ENCODE data around the gene SLC40A1. TPM values are rescaled to one million over a fixed set of nuclear protein-coding genes. Genes with fewer than 3 reads are reported as not detected.

Gene SLC40A1
- total RNA-seq, 1 experiment from 2014 or later = not detected

DNA sequence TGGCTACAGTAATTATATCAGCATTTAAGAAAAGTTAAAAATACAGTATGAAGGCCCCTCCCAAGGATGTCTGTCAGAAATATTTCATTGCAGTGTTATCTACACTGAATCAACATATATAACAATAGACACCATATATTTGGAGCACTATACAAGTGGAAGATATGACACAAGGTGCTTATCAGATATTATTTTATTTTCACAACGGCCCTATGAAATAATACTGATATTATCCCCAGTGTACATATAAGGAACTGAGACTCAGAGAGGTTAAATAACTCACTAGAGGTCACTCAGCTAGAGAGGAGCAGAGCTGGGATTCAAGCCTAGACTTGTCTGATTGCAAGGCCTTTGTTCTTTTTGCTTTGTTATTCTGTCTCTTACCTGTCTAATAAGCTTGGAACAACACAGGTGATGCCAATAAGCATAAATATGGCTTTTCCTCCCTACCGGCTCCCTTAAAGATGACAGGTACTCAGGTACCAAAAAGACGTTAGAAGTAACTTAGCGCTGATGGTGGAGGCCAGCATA, 4.7 kb upstream of the SLC40A1 start:
- peaks cover 8 to 13% of the 10 kb centered on the region in 2 experiments for H3K4me1 Mint-ChIP-seq
- H3K27me3 ChIP-seq (ENCODE audit: insufficient read depth, low read length) = peaks cover 35% of the 10 kb centered on the region
- no peaks in the 10 kb centered on the region for H3K4me1 ChIP-seq (ENCODE audit: insufficient read depth, low read length)
- no CpG with 5 or more reads among the region's 4 CpGs for WGBS (ENCODE audit: extremely low coverage, insufficient read length, low lambda C conversion rate)
- no peaks in the 10 kb centered on the region for H3K9me3 ChIP-seq (ENCODE audit: control insufficient read depth, low read depth, low read length)
- no peaks in the 10 kb centered on the region; a peak in 2 of 5 replicates for H3K9me3 Mint-ChIP-seq
- H3K79me2 ChIP-seq (ENCODE audit: insufficient read depth, low read length) = no peaks in the 10 kb centered on the region
- no peak overlapping the region for H3T11ph ChIP-seq (ENCODE audit: low read length)
- H4K20me1 ChIP-seq (ENCODE audit: control insufficient read depth, insufficient read depth, insufficient read length) = no peaks in the 10 kb centered on the region
- H3K18ac ChIP-seq (ENCODE audit: insufficient read length, low read depth, low read length) = no peak overlapping the region
- no peak overlapping the region for H2BK5ac ChIP-seq (ENCODE audit: insufficient read length, low read length)
- H3K14ac ChIP-seq (ENCODE audit: insufficient read depth, low read length) = no peak overlapping the region
- TF ChIP-seq, protein P1, sequence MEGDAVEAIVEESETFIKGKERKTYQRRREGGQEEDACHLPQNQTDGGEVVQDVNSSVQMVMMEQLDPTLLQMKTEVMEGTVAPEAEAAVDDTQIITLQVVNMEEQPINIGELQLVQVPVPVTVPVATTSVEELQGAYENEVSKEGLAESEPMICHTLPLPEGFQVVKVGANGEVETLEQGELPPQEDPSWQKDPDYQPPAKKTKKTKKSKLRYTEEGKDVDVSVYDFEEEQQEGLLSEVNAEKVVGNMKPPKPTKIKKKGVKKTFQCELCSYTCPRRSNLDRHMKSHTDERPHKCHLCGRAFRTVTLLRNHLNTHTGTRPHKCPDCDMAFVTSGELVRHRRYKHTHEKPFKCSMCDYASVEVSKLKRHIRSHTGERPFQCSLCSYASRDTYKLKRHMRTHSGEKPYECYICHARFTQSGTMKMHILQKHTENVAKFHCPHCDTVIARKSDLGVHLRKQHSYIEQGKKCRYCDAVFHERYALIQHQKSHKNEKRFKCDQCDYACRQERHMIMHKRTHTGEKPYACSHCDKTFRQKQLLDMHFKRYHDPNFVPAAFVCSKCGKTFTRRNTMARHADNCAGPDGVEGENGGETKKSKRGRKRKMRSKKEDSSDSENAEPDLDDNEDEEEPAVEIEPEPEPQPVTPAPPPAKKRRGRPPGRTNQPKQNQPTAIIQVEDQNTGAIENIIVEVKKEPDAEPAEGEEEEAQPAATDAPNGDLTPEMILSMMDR (conservative IDR thresholded peaks at IDR 0.05) = no peak
- no peak overlapping the region for H2BK20ac ChIP-seq (ENCODE audit: low read depth, low read length, poor library complexity, severe bottlenecking)
- H4K91ac ChIP-seq (ENCODE audit: insufficient read length, low read depth, low read length) = no peak overlapping the region
- no peak overlapping the region for H2BK15ac ChIP-seq (ENCODE audit: low read depth, low read length)
- H3K23me2 ChIP-seq (ENCODE audit: insufficient read length, low read depth, low read length, poor library complexity, severe bottlenecking) = no peaks in the 10 kb centered on the region
- no peak for DNase-seq
- peaks cover 92% of the 10 kb centered on the region for H3K27me3 Mint-ChIP-seq (ENCODE audit: low read depth)
- no peak overlapping the region for H3K9ac ChIP-seq (ENCODE audit: extremely low read depth, insufficient read length, low read length)
- no peaks in the 10 kb centered on the region for H3K36me3 Mint-ChIP-seq (ENCODE audit: insufficient read depth in 1 of 3, low read depth in 3 of 3)
- H4K5ac ChIP-seq (ENCODE audit: insufficient read length, low read depth, low read length) = no peak overlapping the region
- no peak overlapping the region for H3K56ac ChIP-seq (ENCODE audit: insufficient read length, low read depth, low read length)
- H2BK12ac ChIP-seq (ENCODE audit: insufficient read length, low read depth, low read length) = no peak overlapping the region
- H3K79me1 ChIP-seq (ENCODE audit: insufficient read depth, low read depth, low read length, poor library complexity, severe bottlenecking) = no peaks in the 10 kb centered on the region
- H3K4me2 ChIP-seq (ENCODE audit: insufficient read depth, insufficient read length, low read length) = no peak overlapping the region
- H3K23ac ChIP-seq (ENCODE audit: insufficient read length, low read depth, low read length) = no peak overlapping the region
- no peak overlapping the region for H2AK5ac ChIP-seq (ENCODE audit: insufficient read length, low read length)
- H3K4ac ChIP-seq (ENCODE audit: low read depth, low read length) = no peak overlapping the region
- H3K27ac Mint-ChIP-seq = no peak overlapping the region
- H3K27ac ChIP-seq (ENCODE audit: insufficient read length, low read depth, low read length) = no peak overlapping the region
- no peak overlapping the region for H2AFZ ChIP-seq (ENCODE audit: low read length)
- H2BK120ac ChIP-seq (ENCODE audit: low read depth, low read length, poor library complexity, severe bottlenecking) = no peak overlapping the region
- H4K8ac ChIP-seq (replicated peaks; ENCODE audit: insufficient read length, low read depth, low read length) = no peak overlapping the region
- H3K4me3 Mint-ChIP-seq = no peak overlapping the region
